GM19025 (cell line): ENCODE measurements around the gene PLEKHA3.
"Not testable (repeated sequence)": the region's sequence is repeated elsewhere in the genome, so short reads cannot be mapped to it uniquely, and the experiment has no call there.

ENCODE experiments used
- ATAC-seq: cut with Tn5 transposase; IDR thresholded peaks from one replicate; pipeline ENCODE4 v1.9.1; 2021; ENCODE audit warnings: mild to moderate bottlenecking, low read depth, moderate library complexity; ENCODE audit not compliant: unreplicated experiment

Gene PLEKHA3

GRCh38 chr2:178522950-178523595, 42.8 kb downstream of the PLEKHA3 start:
- peak; percentile 98 for ATAC-seq

- ATAC-seq = no peak
Measured at GRCh38 chr2:178523596-178524134, 43.4 kb downstream of the PLEKHA3 start.

- not testable (repeated sequence) for ATAC-seq
Measured at GRCh38 chr2:178525010-178525409, 44.8 kb downstream of the PLEKHA3 start.

- not testable (repeated sequence) for ATAC-seq
Measured at GRCh38 chr2:178525460-178525859, 45.2 kb downstream of the PLEKHA3 start.

GRCh38 chr2:178526256-178526655, 46.0 kb downstream of the PLEKHA3 start:
- no peak for ATAC-seq

GRCh38 chr2:178527592-178527991, 47.3 kb downstream of the PLEKHA3 start:
- no peak for ATAC-seq

- no peak for ATAC-seq
Measured at GRCh38 chr2:178528647-178529046, 48.4 kb downstream of the PLEKHA3 start.

GRCh38 chr2:178529194-178529593, 48.9 kb downstream of the PLEKHA3 start:
- ATAC-seq = no peak

- ATAC-seq = no peak
Measured at GRCh38 chr2:178530131-178530530, 49.9 kb downstream of the PLEKHA3 start.

GRCh38 chr2:178530625-178531142, 50.4 kb downstream of the PLEKHA3 start:
- ATAC-seq = peak; percentile 97

- ATAC-seq = no peak
Measured at GRCh38 chr2:178531168-178531567, 50.9 kb downstream of the PLEKHA3 start.

- no peak for ATAC-seq
Measured at GRCh38 chr2:178536037-178536436, 55.8 kb downstream of the PLEKHA3 start.

- ATAC-seq = no peak
Measured at GRCh38 chr2:178542161-178542560, 61.9 kb downstream of the PLEKHA3 start.

GRCh38 chr2:178542569-178542968, 62.3 kb downstream of the PLEKHA3 start:
- ATAC-seq = no peak

GRCh38 chr2:178550352-178550751, 70.1 kb downstream of the PLEKHA3 start:
- no peak for ATAC-seq

- ATAC-seq = no peak
Measured at GRCh38 chr2:178553047-178553446, 72.8 kb downstream of the PLEKHA3 start.
